WTC11 (cell line): ENCODE data around the gene CFAP92. TPM values are rescaled to one million over a fixed set of nuclear protein-coding genes. Genes with fewer than 3 reads are reported as not detected.

Experiments
- ATAC-seq: fragments of 200-7000 bp; cut with Tn5 transposase; 2 replicates; pipeline ENCODE4 v1.10.0; 2021; ENCODE audit warnings: mild to moderate bottlenecking, moderate library complexity
- CTCF ChIA-PET: fragments of 300-600 bp; sonication (Branson Sonifier 250); formaldehyde crosslinking; loops from one replicate; lab custom pipeline; 2021; ENCODE audit warnings: antibody characterized with exemption; lab: Charles Lee
- POLR2A ChIA-PET: fragments of 350-600 bp; sonication (Branson Sonifier 250); formaldehyde crosslinking; loops from one replicate; lab custom pipeline; 2021; ENCODE audit warnings: antibody characterized with exemption; lab: Charles Lee
- DNase-seq: peaks from one replicate; pipeline ENCODE4 v3.0.0; 2021; ENCODE audit warnings: low spot score
- H3K27ac Mint-ChIP-seq: 2 replicates; pipeline ENCODE4 v1.8.0; 2021; ENCODE audit warnings: mixed read lengths
- H3K27me3 Mint-ChIP-seq: 2 replicates; pipeline ENCODE4 v1.8.0; 2021; ENCODE audit warnings: low read depth, mild to moderate bottlenecking, moderate library complexity, mixed read lengths
- H3K36me3 Mint-ChIP-seq: 2 replicates; pipeline ENCODE4 v1.8.0; 2021; ENCODE audit warnings: mixed read lengths
- H3K4me1 Mint-ChIP-seq: 2 replicates; pipeline ENCODE4 v1.8.0; 2022; ENCODE audit warnings: mixed read lengths
- H3K4me3 Mint-ChIP-seq: 2 replicates; pipeline ENCODE4 v1.8.0; 2021; ENCODE audit warnings: mild to moderate bottlenecking, moderate library complexity, mixed read lengths
- H3K9me3 Mint-ChIP-seq: 2 replicates; pipeline ENCODE4 v1.8.0; 2021; ENCODE audit warnings: mixed read lengths
- ATF1 ChIP-seq: sonication (generic); formaldehyde crosslinking; IDR thresholded peaks from 2 replicates; pipeline ENCODE4 v1.8.1; 2023; ENCODE audit warnings: mild to moderate bottlenecking, moderate library complexity, missing genetic modification reagents
- CBFB ChIP-seq: sonication (generic); formaldehyde crosslinking; IDR thresholded peaks from 2 replicates; pipeline ENCODE4 v1.8.1; 2022; ENCODE audit warnings: mild to moderate bottlenecking, low read depth, missing genetic modification reagents
- CTCF ChIP-seq: fragments of 200-600 bp; IDR thresholded peaks from 2 replicates; pipeline ENCODE4 v1.8.0; 2022; ENCODE audit warnings: antibody characterized with exemption
- E2F4 ChIP-seq: sonication (generic); formaldehyde crosslinking; IDR thresholded peaks from 2 replicates; pipeline ENCODE4 v1.8.1; 2022; ENCODE audit warnings: low read depth, mild to moderate bottlenecking, moderate library complexity, missing genetic modification reagents, borderline replicate concordance
- ETV6 ChIP-seq: sonication (generic); formaldehyde crosslinking; IDR thresholded peaks from 2 replicates; pipeline ENCODE4 v1.8.1; 2022; ENCODE audit warnings: mild to moderate bottlenecking, missing genetic modification reagents
- KAT7 ChIP-seq: sonication (generic); formaldehyde crosslinking; IDR thresholded peaks from 2 replicates; pipeline ENCODE4 v1.8.1; 2023; ENCODE audit warnings: missing genetic modification reagents, mild to moderate bottlenecking, borderline replicate concordance
- MLX ChIP-seq: sonication (generic); formaldehyde crosslinking; IDR thresholded peaks from 2 replicates; pipeline ENCODE4 v1.8.1; 2023; ENCODE audit warnings: mild to moderate bottlenecking, missing genetic modification reagents, moderate library complexity
- MYBL2 ChIP-seq: sonication (generic); formaldehyde crosslinking; IDR thresholded peaks from 2 replicates; pipeline ENCODE4 v1.8.1; 2023; ENCODE audit warnings: mild to moderate bottlenecking, moderate library complexity, missing genetic modification reagents
- NFATC4 ChIP-seq: fragments of 250-450 bp; sonication (Bioruptor Pico); IDR thresholded peaks from 2 replicates; pipeline ENCODE4 v1.9.0; 2021; ENCODE audit warnings: mild to moderate bottlenecking
- NR2C2 ChIP-seq: sonication (generic); formaldehyde crosslinking; IDR thresholded peaks from 2 replicates; pipeline ENCODE4 v1.8.0; 2022; ENCODE audit warnings: mild to moderate bottlenecking, missing genetic modification reagents
- NR3C1 ChIP-seq: sonication (generic); formaldehyde crosslinking; conservative IDR thresholded peaks from 2 replicates; pipeline ENCODE4 v1.8.1; 2023; ENCODE audit warnings: low read depth, mild to moderate bottlenecking, missing genetic modification reagents
- TCF7 ChIP-seq: sonication (generic); formaldehyde crosslinking; IDR thresholded peaks from 2 replicates; pipeline ENCODE4 v1.8.0; 2022; ENCODE audit warnings: mild to moderate bottlenecking, low read depth, missing genetic modification reagents, moderate library complexity
- TEAD4 ChIP-seq: sonication (generic); formaldehyde crosslinking; IDR thresholded peaks from 2 replicates; pipeline ENCODE4 v1.8.0; 2022; ENCODE audit warnings: mild to moderate bottlenecking, missing genetic modification reagents
- TP53 ChIP-seq: sonication (generic); formaldehyde crosslinking; IDR thresholded peaks from 2 replicates; pipeline ENCODE4 v1.8.1; 2023; ENCODE audit warnings: mild to moderate bottlenecking, missing genetic modification reagents
- USF2 ChIP-seq: sonication (generic); formaldehyde crosslinking; IDR thresholded peaks from 2 replicates; pipeline ENCODE4 v1.8.1; 2023; ENCODE audit warnings: mild to moderate bottlenecking, missing genetic modification reagents, moderate library complexity
- ZMAT4 ChIP-seq: fragments of 250-450 bp; sonication (Bioruptor Pico); IDR thresholded peaks from 2 replicates; pipeline ENCODE4 v1.9.0; 2021; ENCODE audit warnings: mild to moderate bottlenecking
- ZNF232 ChIP-seq: sonication (generic); formaldehyde crosslinking; IDR thresholded peaks from 2 replicates; pipeline ENCODE4 v1.8.0; 2022; ENCODE audit warnings: mild to moderate bottlenecking, missing genetic modification reagents
- ZNF317 ChIP-seq: sonication (generic); formaldehyde crosslinking; IDR thresholded peaks from 2 replicates; pipeline ENCODE4 v1.8.1; 2023; ENCODE audit warnings: low read depth, mild to moderate bottlenecking, moderate library complexity, missing genetic modification reagents, borderline replicate concordance
- ZNF396 ChIP-seq: fragments of 250-450 bp; sonication (Bioruptor Pico); IDR thresholded peaks from 2 replicates; pipeline ENCODE4 v1.8.0; 2021; ENCODE audit warnings: mild to moderate bottlenecking, moderate library complexity, borderline replicate concordance
- ZNF416 ChIP-seq: fragments of 250-450 bp; sonication (Bioruptor Pico); IDR thresholded peaks from 2 replicates; pipeline ENCODE4 v1.9.0; 2021; ENCODE audit warnings: mild to moderate bottlenecking, inconsistent platforms
- ZNF423 ChIP-seq: fragments of 250-450 bp; sonication (Bioruptor Pico); IDR thresholded peaks from 2 replicates; pipeline ENCODE4 v2.1.2; 2022; ENCODE audit warnings: mild to moderate bottlenecking, moderate library complexity
- ZNF671 ChIP-seq: fragments of 250-450 bp; sonication (Bioruptor Pico); IDR thresholded peaks from 2 replicates; pipeline ENCODE4 v1.8.0; 2021; ENCODE audit warnings: mild to moderate bottlenecking
- ZSCAN18 ChIP-seq: fragments of 250-450 bp; sonication (Bioruptor Pico); IDR thresholded peaks from 2 replicates; pipeline ENCODE4 v2.1.2; 2022; ENCODE audit warnings: mild to moderate bottlenecking, moderate library complexity
- total RNA-seq: library from RNA; stranded (reverse); gene quantifications from 3 replicates; pipeline ENCODE4 v1.2.3, GENCODE V29; 2021
- TF ChIP-seq, protein P1 (sequence below): sonication (generic); formaldehyde crosslinking; IDR thresholded peaks from 2 replicates; pipeline ENCODE4 v1.8.1; 2022; ENCODE audit warnings: missing genetic modification reagents, borderline replicate concordance
- TF ChIP-seq, protein P2 (sequence below): sonication (generic); formaldehyde crosslinking; conservative IDR thresholded peaks from 2 replicates; pipeline ENCODE4 v1.8.1; 2023; ENCODE audit warnings: mild to moderate bottlenecking, low read depth, missing genetic modification reagents, moderate library complexity

The CFAP92 gene
- total RNA-seq, 1 experiment from 2014 or later: 2.9 TPM

DNA sequence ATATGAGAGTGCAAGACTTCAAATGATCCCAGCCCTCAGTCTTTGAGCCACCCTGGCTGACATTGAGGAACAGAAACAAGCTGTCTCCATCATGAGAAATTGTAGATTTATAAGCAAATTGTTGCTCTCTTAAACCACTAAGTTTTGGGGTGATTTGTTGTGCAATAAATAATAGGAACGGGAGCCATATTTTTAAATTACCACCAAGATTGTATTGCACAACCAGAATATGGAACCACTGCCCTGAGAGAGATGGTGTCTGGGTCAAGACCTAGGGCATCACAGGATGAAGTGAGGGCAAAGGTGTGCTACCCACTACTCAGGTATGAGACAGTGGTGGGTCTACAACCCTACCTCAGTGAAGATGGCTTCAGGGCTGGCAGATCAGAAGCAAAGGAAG, 2.3 kb upstream of the CFAP92 start:
- Mint-ChIP-seq H3K4me3 (no peak overlapping the region), H3K9me3 (peaks cover 6% of the 10 kb centered on the region), H3K36me3 (no peaks in the 10 kb centered on the region), H3K27me3 (peaks cover 94% of the 10 kb centered on the region), H3K4me1 (peaks cover 35% of the 10 kb centered on the region), H3K27ac (no peak overlapping the region)
- ATAC-seq: no peak
- ChIA-PET POLR2A (no interaction called here), CTCF (no interaction called here)
- TF ChIP-seq ZNF317 (CRISPR knock-in tag) (no peak), ZMAT4 (CRISPR knock-in tag) (no peak), CTCF (no peak), E2F4 (CRISPR knock-in tag) (no peak), ZNF232 (CRISPR knock-in tag) (no peak), NFATC4 (CRISPR knock-in tag) (no peak), NR3C1 (no peak), ZNF416 (CRISPR knock-in tag) (no peak), TCF7 (CRISPR knock-in tag) (no peak), CBFB (CRISPR knock-in tag) (no peak), ETV6 (CRISPR knock-in tag) (no peak), ZSCAN18 (CRISPR knock-in tag) (no peak)
- TF ChIP-seq, protein P1, sequence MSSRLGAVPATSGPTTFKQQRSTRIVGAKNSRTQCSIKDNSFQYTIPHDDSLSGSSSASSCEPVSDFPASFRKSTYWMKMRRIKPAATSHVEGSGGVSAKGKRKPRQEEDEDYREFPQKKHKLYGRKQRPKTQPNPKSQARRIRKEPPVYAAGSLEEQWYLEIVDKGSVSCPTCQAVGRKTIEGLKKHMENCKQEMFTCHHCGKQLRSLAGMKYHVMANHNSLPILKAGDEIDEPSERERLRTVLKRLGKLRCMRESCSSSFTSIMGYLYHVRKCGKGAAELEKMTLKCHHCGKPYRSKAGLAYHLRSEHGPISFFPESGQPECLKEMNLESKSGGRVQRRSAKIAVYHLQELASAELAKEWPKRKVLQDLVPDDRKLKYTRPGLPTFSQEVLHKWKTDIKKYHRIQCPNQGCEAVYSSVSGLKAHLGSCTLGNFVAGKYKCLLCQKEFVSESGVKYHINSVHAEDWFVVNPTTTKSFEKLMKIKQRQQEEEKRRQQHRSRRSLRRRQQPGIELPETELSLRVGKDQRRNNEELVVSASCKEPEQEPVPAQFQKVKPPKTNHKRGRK: no peak
- DNase-seq: no peak

- H3K36me3 Mint-ChIP-seq: no peaks in the 10 kb centered on the region
- ChIA-PET CTCF (no interaction called here), POLR2A (no interaction called here)
- H3K27me3 Mint-ChIP-seq: peaks cover 92% of the 10 kb centered on the region
- no peak for DNase-seq
- H3K9me3 Mint-ChIP-seq: peaks cover 6% of the 10 kb centered on the region
- H3K27ac Mint-ChIP-seq: no peak overlapping the region
- H3K4me1 Mint-ChIP-seq: peaks cover 34% of the 10 kb centered on the region
- H3K4me3 Mint-ChIP-seq: no peak overlapping the region
- no peak for ATAC-seq
- TF ChIP-seq ZNF423 (CRISPR knock-in tag) (no peak), MLX (CRISPR knock-in tag) (no peak), TP53 (CRISPR knock-in tag) (no peak), TEAD4 (no peak), KAT7 (CRISPR knock-in tag) (no peak), ATF1 (CRISPR knock-in tag) (no peak), USF2 (no peak), ZNF396 (CRISPR knock-in tag) (no peak), ZSCAN18 (CRISPR knock-in tag) (no peak), MYBL2 (CRISPR knock-in tag) (no peak), ZNF671 (CRISPR knock-in tag) (no peak), NR2C2 (CRISPR knock-in tag) (no peak)
- TF ChIP-seq, protein P2, sequence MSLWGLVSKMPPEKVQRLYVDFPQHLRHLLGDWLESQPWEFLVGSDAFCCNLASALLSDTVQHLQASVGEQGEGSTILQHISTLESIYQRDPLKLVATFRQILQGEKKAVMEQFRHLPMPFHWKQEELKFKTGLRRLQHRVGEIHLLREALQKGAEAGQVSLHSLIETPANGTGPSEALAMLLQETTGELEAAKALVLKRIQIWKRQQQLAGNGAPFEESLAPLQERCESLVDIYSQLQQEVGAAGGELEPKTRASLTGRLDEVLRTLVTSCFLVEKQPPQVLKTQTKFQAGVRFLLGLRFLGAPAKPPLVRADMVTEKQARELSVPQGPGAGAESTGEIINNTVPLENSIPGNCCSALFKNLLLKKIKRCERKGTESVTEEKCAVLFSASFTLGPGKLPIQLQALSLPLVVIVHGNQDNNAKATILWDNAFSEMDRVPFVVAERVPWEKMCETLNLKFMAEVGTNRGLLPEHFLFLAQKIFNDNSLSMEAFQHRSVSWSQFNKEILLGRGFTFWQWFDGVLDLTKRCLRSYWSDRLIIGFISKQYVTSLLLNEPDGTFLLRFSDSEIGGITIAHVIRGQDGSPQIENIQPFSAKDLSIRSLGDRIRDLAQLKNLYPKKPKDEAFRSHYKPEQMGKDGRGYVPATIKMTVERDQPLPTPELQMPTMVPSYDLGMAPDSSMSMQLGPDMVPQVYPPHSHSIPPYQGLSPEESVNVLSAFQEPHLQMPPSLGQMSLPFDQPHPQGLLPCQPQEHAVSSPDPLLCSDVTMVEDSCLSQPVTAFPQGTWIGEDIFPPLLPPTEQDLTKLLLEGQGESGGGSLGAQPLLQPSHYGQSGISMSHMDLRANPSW (CRISPR knock-in tag): no peak
Observed at GRCh38 chr3:128995737-128996136, 1.9 kb upstream of the CFAP92 start.
